AG09309 (cell line): Measurements from ENCODE around the gene PARD3.

Experiments
- DNase-seq: peaks from one replicate; pipeline ENCODE4 v3.0.0-alpha.2; 2010; ENCODE audit warnings: low read depth
- H3K4me3 ChIP-seq: 2 replicates; pipeline ENCODE4 v1.5.1; 2011; ENCODE audit warnings: mild to moderate bottlenecking, low read depth, low read length, moderate library complexity; ENCODE audit not compliant: control insufficient read depth
- TF ChIP-seq, protein P1 (sequence below): IDR thresholded peaks from 2 replicates; pipeline ENCODE4 v1.5.1; 2011; ENCODE audit warnings: mild to moderate bottlenecking, low read depth, low read length, inconsistent platforms; ENCODE audit not compliant: insufficient read depth, control insufficient read depth; ENCODE audit errors: missing control alignments

Gene PARD3

DNA sequence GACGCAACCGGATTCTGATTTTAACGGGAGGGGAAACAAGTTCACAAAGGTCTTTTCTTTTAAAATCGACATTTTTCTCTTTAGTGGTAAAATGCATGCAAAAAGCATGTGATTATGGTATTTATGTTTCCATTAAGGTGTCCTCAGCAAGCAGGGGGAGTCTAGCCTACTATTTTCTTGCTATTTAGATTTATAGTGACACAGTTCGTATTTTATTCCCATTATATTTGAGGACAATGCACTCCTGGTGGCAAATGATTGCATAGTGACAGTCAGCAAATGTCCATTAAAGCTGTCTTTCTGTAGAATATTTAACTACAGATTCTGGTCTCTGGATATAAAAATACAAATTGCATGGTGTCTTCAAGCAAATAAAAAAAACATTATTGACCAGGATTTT lies 554.2 kb downstream of the PARD3 start:
- TF ChIP-seq, protein P1, sequence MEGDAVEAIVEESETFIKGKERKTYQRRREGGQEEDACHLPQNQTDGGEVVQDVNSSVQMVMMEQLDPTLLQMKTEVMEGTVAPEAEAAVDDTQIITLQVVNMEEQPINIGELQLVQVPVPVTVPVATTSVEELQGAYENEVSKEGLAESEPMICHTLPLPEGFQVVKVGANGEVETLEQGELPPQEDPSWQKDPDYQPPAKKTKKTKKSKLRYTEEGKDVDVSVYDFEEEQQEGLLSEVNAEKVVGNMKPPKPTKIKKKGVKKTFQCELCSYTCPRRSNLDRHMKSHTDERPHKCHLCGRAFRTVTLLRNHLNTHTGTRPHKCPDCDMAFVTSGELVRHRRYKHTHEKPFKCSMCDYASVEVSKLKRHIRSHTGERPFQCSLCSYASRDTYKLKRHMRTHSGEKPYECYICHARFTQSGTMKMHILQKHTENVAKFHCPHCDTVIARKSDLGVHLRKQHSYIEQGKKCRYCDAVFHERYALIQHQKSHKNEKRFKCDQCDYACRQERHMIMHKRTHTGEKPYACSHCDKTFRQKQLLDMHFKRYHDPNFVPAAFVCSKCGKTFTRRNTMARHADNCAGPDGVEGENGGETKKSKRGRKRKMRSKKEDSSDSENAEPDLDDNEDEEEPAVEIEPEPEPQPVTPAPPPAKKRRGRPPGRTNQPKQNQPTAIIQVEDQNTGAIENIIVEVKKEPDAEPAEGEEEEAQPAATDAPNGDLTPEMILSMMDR = no peak
- DNase-seq = no peak
- no peak overlapping the region for H3K4me3 ChIP-seq

DNA sequence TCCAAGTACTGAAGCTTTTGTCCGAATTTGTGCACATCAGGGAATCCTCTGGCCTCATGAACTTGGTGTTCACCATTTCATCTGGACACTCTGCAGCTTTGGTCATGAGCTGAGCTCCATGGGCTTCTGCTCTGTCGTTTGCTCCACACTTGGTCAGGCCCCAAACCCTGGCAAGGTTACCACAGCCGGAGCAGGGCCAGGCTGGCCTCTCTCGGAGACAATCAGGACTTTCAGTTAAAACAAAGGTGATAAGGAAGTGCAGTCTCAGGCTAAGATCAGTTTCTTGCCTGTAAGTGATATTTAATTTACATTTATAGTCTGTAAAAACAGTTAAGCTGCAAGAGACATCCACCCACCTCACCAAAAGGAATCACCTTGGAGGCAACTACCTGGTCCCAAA lies 558.9 kb downstream of the PARD3 start:
- TF ChIP-seq, protein P1 = no peak
- DNase-seq = no peak

DNA sequence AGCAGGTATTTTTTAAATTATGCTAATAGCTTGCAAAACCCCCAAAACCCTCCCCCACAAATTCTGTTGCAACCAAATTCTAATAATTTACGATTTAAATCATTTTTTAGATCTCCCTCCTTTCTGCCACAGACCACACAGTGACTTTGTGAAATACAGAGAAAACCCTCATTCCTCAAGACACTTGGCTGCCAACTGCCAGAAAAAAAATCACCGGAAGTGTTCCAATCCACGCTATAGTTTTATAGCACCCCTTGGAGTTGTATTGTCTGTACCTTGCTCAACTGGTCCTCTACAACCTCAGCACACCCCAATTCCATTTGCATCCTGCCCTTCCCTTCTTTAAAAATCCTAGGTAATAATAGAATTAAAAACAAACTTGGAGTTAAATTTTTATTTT lies 560.1 kb downstream of the PARD3 start:
- H3K4me3 ChIP-seq = no peak overlapping the region
- DNase-seq = no peak
- TF ChIP-seq, protein P1 = no peak

More for the DNA sequence above, 558.9 kb downstream of the PARD3 start:
- H3K4me3 ChIP-seq = no peak overlapping the region

DNA sequence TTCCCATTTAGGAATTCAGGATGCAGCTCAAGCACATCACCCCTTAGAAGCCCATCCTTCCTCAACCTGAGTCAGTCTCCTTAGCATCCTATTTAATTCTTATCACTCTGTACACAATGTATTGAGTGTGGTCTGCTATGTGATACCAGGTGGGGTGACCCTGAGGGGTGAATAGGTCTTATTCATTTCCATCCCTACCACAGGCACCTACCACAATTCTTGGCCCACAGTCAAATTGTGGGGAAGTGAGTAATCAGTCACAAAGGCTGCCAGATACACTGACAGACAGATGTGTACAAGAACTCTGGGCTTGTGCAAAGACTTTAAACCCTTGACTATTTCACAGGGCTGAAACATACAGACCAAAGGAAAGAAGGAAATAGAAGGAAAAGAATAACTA lies 560.5 kb downstream of the PARD3 start:
- no peak overlapping the region for H3K4me3 ChIP-seq
- DNase-seq = no peak
- TF ChIP-seq, protein P1 = no peak

DNA sequence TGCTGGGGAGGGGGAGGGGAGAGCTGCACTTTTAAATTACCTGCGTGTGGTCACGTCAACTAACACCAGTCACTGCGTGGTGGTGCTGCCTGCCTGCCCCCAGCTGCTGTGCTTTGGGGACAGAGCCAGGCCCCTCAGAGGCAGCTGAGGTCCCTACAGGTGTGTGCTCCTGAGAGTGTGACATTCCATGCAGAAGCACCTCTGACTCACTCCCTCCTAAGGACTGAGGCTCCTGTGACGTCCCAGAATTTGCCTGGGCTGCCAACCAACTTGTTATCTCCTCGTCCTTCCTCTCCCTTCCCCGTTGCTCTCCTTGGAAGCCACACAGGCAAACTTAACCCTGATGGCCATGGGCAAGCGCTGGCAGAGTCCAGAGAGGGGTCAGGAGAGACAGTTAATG lies 563.0 kb downstream of the PARD3 start:
- no peak for DNase-seq
- TF ChIP-seq, protein P1 = no peak
- no peak overlapping the region for H3K4me3 ChIP-seq

DNA sequence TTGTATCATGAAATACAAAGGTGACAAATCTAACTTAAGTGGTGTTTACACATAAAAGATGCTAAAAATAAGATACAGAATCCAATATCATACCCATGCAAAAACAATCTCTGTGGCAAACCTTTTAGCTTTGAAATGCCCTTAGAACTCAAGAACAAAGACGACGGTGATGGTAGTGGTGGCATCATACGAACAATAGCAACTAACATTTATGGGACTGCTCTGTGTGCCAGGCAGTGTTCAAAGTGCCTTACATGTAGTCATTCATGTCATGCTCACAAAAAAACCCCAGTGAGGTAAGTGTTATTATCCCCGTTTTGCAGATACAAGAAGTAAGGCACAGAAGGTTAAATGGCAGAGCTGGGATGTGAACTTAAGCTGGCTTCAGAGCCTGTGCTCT lies 563.9 kb downstream of the PARD3 start:
- TF ChIP-seq, protein P1 = no peak
- DNase-seq = no peak
- H3K4me3 ChIP-seq = no peak overlapping the region

DNA sequence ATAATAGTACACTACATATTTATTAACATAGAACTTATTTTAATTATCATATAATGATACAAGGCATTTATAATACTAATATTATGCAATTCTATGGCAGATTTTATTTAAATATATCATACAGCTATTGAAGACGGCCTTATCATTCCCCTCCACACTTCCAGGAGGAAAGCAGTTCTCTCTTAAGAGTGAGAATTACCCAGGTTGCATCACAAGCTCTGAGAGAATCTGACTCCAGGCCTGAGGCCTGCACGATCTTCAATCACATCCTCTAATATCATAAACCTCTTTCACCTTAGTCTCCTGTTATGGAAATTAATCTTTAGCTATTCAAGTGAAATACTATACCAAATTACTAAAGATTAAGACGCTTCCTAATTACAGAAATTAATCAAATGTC lies 564.4 kb downstream of the PARD3 start:
- DNase-seq = no peak
- TF ChIP-seq, protein P1 = no peak
- no peak overlapping the region for H3K4me3 ChIP-seq
